Measurements from ENCODE around the gene C2orf76. TPM values are rescaled to one million over a fixed set of nuclear protein-coding genes. Genes with fewer than 3 reads are reported as not detected.

The C2orf76 gene
- polyA plus RNA-seq, 10 donors: 8.0 to 13.3 (median 10.3) TPM

- DNase-seq: no peak
These were observed 101.0 kb downstream of the C2orf76 start for GRCh38 chr2:119265693-119266066.

GRCh38 chr2:119264781-119265692, 101.6 kb downstream of the C2orf76 start:
- no peak for DNase-seq

GRCh38 chr2:119263656-119264055, 103.0 kb downstream of the C2orf76 start:
- DNase-seq: no peak

GRCh38 chr2:119263025-119263424, 103.6 kb downstream of the C2orf76 start:
- no peak for DNase-seq

GRCh38 chr2:119261493-119262225, 105.0 kb downstream of the C2orf76 start:
- DNase-seq: no peak

- DNase-seq: peak in 1 of 3 donors; percentile 60
These were observed 105.8 kb downstream of the C2orf76 start for GRCh38 chr2:119260646-119261492.

GRCh38 chr2:119259296-119259860, 107.3 kb downstream of the C2orf76 start:
- DNase-seq: no peak

- no peak for DNase-seq
These were observed 109.4 kb downstream of the C2orf76 start for GRCh38 chr2:119257198-119257597.

- no peak for DNase-seq
These were observed 110.1 kb downstream of the C2orf76 start for GRCh38 chr2:119256582-119256921.

- peak in 2 of 3 donors; percentile 51 to 93 for DNase-seq
These were observed 110.7 kb downstream of the C2orf76 start for GRCh38 chr2:119255760-119256581.

GRCh38 chr2:119254601-119255080, 112.0 kb downstream of the C2orf76 start:
- no peak for DNase-seq

- no peak for DNase-seq
These were observed 112.7 kb downstream of the C2orf76 start for GRCh38 chr2:119253760-119254600.

- no peak for DNase-seq
These were observed 113.4 kb downstream of the C2orf76 start for GRCh38 chr2:119253114-119253702.

Other genes starting within 250 kb of the C2orf76 start
- gene C1QL2, start 208.1 kb downstream of the C2orf76 start, polyA plus RNA-seq (ENCODE audit: insufficient read length in 10 of 10): not detected
- 10 to 100 TPM in 8 of 10 donors, 1 to 10 TPM in 2; 5.1 to 20.8 (median 15.3) TPM for gene STEAP3, start 143.0 kb downstream of the C2orf76 start, polyA plus RNA-seq (ENCODE audit: insufficient read length in 10 of 10)
- 100 to 1,000 TPM; 235 to 314 (median 282) TPM for gene DBI, start 143 bp upstream of the C2orf76 start, polyA plus RNA-seq (ENCODE audit: insufficient read length in 10 of 10)
- 10 to 100 TPM in 2 of 10 donors, 1 to 10 TPM in 8; 4.7 to 11.7 (median 7.8) TPM for gene TMEM37, start 65.0 kb upstream of the C2orf76 start, polyA plus RNA-seq (ENCODE audit: insufficient read length in 10 of 10)
- 1 to 10 TPM in 6 of 10 donors, under 1 TPM in 4; 0.37 to 3.0 (median 1.1) TPM for gene SCTR, start 157.6 kb upstream of the C2orf76 start, polyA plus RNA-seq (ENCODE audit: insufficient read length in 10 of 10)
- 1 to 10 TPM in 1 of 10 donors, under 1 TPM in 9; 0.24 to 1.2 (median 0.82) TPM for gene CFAP221, start 177.6 kb upstream of the C2orf76 start, polyA plus RNA-seq (ENCODE audit: insufficient read length in 10 of 10)